ENCODE data around the gene RPAP3.
A peak's percentile ranks its signal among the peaks of the same experiment; 100 is the strongest.

The RPAP3 gene

DNA sequence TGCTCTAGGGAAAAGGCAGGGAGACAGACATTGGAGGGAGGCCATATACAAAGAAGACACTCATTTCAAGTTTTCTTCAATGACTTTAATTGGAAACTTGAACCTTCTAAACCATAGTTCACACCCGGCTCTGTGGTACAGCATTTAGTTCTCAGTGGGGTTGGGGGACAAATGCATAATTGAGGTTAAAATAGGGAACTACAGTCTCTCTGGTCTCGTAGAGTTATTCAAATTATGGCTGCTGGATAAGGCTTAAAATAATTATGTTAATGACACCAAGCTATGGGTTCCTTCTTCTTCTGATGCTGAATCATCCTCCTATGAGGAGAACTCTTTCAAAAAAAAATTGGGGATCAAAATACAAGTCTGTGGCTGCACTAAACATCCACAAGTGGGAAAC is 3.8 kb upstream of the RPAP3 start:
- H3K27ac ChIP-seq, result no peak overlapping the region
- no peak for TF ChIP-seq CTCF (conservative IDR thresholded peaks at IDR 0.05)

GRCh38 chr12:47709237-47709636 is 3.4 kb upstream of the RPAP3 start:
- TF ChIP-seq CTCF (conservative IDR thresholded peaks at IDR 0.05), result no peak
- H3K27ac ChIP-seq, result no peak overlapping the region

- no peak for TF ChIP-seq CTCF (conservative IDR thresholded peaks at IDR 0.05)
- H3K27ac ChIP-seq, result no peak overlapping the region
These were observed 2.2 kb upstream of the RPAP3 start for GRCh38 chr12:47707905-47708543.

DNA sequence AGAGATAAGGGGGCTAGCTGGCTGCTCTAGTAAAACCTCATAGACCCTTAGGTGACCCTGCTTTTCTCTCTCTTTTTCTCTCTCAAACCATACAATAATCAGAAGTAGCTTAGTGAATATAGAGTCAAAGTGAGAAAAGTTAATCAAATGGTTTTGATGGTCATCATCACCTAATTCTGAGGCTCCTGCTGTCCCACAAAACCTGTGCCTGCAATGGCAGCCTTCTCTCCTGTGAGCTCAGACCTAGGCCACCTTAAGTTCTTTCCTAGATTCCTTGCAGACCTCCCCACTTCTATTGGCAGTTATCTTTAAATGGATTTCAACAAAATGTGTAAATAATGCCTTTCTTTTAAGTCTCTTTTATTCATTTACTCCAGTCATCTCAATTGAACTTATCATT is 1.5 kb upstream of the RPAP3 start:
- peak overlapping the region; percentile 86 for H3K27ac ChIP-seq
- no peak for TF ChIP-seq CTCF (conservative IDR thresholded peaks at IDR 0.05)

- peak overlapping the region; percentile 86 for H3K27ac ChIP-seq
- no peak for TF ChIP-seq CTCF (conservative IDR thresholded peaks at IDR 0.05)
These were observed 633 bp downstream of the RPAP3 start for GRCh38 chr12:47705229-47705565.

- H3K27ac ChIP-seq, result peak overlapping the region; percentile 86
- no peak for TF ChIP-seq CTCF (conservative IDR thresholded peaks at IDR 0.05)
These were observed 1.1 kb downstream of the RPAP3 start for GRCh38 chr12:47704719-47705118.

DNA sequence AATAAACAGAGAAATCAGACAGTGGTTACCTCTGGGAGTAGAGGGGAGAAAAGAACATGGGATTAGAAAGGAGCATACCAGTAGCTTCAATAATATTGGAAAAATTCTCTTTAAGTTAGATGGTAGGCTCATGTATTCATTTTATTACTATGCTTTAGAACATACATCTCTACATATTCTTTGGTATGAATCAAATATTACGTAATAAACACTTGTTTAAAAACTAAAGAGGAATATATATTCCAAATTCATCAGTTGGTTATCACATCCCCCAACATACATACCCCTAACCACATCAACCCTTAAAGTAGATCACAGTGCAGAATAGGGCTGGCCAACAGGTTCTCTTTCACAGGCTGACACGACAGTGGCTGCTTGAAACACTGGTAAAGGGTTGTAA is 5.6 kb downstream of the RPAP3 start:
- H3K27ac ChIP-seq, result no peak overlapping the region
- TF ChIP-seq CTCF (conservative IDR thresholded peaks at IDR 0.05), result no peak
